Peyer's patch (tissue), 4 donors: ENCODE results near the gene ABCA13.

Experiments
- CTCF ChIP-seq, 6 experiments: fragments of 450-650 bp in 4 of 6; fragments of 200-600 bp in 2 of 6; sonication (generic) in 1 of 6; IDR thresholded peaks; one replicate each; pipeline ENCODE4 v1.5.1; 2017 to 2019; ENCODE audit warnings: antibody characterized with exemption in 6 of 6, mild to moderate bottlenecking in 3 of 6, moderate library complexity in 1 of 6
- POLR2A ChIP-seq, 2 donors: fragments of 450-650 bp; IDR thresholded peaks; one replicate each; pipeline ENCODE4 v1.5.1; 2017; ENCODE audit warnings: antibody characterized with exemption in 2 of 2, mild to moderate bottlenecking in 2 of 2, moderate library complexity in 2 of 2

GRCh38 chr7:48420206-48420605, 248.9 kb downstream of the ABCA13 start:
- TF ChIP-seq POLR2A (IDR thresholded peaks at IDR 0.05) (no peak), CTCF (IDR thresholded peaks at IDR 0.05) (no peak)
